T-helper 2 cell treated with Interferon-gamma antibody and Interleukin-4, amounts not matched to agents 100 ng/mL and 5 ng/mL, for 36 hours (primary cell): Measurements from ENCODE around the gene PARP12. TPM values are rescaled to one million over a fixed set of nuclear protein-coding genes. Genes with fewer than 3 reads are reported as not detected.
"Not testable (repeated sequence)": the region's sequence is repeated elsewhere in the genome, so short reads cannot be mapped to it uniquely, and the experiment has no call there.

Experiments
- intact Hi-C: fragments of 100-400 bp; cut with micrococcal nuclease; formaldehyde crosslinking; loops from one replicate; pipeline ENCODE4 v1.15.1; 2023
- total RNA-seq: library from RNA; stranded (reverse); gene quantifications from 2 replicates; pipeline ENCODE4 v1.2.3, GENCODE V29; 2022

Gene PARP12, protein sequence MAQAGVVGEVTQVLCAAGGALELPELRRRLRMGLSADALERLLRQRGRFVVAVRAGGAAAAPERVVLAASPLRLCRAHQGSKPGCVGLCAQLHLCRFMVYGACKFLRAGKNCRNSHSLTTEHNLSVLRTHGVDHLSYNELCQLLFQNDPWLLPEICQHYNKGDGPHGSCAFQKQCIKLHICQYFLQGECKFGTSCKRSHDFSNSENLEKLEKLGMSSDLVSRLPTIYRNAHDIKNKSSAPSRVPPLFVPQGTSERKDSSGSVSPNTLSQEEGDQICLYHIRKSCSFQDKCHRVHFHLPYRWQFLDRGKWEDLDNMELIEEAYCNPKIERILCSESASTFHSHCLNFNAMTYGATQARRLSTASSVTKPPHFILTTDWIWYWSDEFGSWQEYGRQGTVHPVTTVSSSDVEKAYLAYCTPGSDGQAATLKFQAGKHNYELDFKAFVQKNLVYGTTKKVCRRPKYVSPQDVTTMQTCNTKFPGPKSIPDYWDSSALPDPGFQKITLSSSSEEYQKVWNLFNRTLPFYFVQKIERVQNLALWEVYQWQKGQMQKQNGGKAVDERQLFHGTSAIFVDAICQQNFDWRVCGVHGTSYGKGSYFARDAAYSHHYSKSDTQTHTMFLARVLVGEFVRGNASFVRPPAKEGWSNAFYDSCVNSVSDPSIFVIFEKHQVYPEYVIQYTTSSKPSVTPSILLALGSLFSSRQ
- total RNA-seq = 115 and 125 TPM in 2 replicates

DNA sequence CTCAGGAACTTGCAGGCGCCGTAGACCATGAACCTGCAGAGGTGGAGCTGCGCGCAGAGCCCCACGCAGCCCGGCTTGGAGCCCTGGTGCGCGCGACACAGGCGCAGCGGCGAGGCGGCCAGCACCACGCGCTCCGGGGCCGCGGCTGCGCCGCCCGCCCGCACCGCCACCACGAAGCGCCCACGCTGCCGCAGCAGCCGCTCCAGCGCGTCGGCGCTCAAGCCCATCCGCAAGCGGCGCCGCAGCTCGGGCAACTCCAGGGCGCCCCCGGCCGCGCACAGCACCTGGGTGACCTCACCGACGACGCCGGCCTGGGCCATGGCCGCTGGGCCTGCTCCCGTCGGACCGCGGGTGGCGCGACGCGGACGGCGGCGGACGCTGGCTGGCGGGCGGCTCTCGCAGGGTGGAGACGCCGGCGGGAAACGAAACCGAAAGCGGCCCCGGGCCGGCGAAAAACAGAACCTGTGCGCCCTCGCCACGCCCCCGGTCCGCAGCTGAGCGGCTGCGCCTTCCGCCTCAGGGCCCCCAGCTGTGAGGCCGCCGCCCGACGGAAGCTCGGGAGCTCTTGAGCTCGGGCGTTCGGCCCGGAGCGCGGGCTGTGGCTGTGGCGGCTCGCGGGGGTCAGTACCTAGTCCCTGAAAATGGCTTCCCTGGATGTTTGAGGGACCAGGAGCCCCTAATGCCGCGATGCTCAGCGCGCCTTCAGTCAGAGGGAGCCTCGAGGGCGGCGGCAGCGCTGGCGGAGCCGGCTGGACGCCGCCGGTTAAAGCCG, at the start of gene PARP12:
Gene PARP12, minus strand, starts transcription at position 424 of the 772 bp plus-strand sequence. Its CDS starts 104 bp downstream, at position 320.
- intact Hi-C loops = loop anchor here (1.0 to 10.0 kb wide), 7 partner anchors 113 to 862 kb away; partner anchors contain the start of genes BRAF and HIPK2

DNA sequence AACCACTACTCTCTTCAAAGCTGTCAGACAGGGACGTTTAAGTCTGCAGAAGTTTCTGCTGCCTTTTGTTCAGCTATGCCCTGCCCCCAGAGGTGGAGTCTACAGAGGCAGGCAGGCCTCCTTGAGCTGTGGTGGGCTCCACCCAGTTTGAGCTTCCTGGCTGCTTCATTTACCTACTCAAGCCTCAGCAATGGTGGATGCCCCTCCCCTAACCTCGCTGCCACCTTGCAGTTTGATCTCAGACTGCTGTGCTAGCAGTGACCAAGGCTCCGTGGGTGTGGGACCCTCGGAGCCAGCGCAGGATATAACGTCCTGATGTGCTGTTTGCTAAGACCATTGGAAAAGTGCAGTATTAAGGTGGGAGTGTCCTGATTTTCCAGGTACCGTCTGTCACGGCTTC, 46.0 kb upstream of the PARP12 start:
- intact Hi-C loops = not testable (repeated sequence)

DNA sequence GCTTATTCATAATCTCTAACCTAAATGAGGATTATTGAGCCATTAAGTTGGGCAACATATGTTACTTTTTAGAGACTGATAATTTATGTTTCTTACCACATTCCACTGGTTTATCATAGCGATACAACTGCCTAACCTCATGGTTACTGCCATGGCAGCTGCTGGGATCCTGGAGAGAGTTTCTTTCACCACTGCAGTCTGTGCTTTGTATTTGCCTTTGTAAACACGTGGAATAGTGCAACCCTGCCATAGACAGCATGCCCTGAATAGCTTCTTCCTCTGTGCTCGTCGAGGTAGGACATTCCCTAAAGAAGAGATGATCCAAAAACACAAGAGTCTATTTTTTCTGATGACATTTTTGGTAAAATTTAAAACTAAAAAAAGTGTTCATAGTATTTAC, 33.7 kb upstream of the PARP12 start:
- intact Hi-C loops = no loop called here

DNA sequence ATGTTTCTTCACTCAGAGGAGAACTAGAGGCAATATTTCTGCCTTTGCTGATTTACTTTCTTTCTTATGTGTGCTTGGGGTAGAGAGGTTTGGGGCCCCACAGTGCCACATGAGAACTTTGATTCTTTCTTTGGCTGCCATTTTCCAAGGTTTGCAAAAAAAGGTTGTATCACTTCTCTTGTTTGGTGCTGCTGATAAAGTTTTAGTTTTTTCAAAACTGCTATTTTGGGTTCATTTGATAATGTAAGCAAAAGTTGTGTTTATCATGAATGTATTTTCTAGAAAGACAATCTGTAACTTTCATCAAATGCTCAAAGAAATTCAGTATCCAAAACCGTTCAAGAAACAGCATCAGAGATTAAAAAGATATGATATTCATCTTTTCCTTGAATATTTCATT, 30.6 kb upstream of the PARP12 start:
- intact Hi-C loops = no loop called here

DNA sequence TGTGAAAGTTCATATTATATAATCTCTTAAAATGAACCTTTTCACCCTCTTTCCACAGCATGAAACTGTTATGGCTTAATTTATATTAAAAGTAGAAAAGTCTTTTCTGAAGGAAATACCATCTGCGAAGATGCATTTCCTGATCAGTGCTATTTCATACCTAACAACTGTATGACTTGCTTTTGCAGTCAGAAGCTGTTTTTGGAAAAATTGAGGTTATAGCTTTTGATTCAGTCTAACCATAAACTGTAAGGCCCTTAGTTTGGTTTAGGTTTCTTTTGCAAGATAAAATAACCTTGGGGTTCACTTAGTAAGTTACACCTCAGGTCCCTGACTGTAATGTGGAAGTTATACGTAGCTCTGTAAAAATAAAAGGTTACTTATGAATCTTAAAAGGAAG, 22.7 kb upstream of the PARP12 start:
- intact Hi-C loops = no loop called here

DNA sequence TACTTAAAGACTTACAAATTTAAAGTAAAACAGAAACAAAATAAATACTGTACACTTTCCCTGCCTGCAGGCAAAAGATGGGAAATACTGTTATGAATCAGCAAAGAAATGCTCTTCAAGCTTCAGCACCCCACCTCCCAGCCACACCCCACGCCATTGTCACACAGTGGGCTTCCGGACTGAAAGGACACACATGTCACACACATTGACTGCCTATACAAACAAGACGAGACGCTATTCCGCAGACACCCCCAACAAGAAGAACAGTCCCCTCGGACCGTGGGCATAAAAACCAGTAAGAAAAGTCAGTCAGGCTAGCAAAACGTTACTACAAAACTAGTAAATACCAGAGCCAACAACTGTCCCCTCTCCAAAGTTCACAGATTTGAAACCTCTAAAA, 22.2 kb upstream of the PARP12 start:
- intact Hi-C loops = no loop called here

DNA sequence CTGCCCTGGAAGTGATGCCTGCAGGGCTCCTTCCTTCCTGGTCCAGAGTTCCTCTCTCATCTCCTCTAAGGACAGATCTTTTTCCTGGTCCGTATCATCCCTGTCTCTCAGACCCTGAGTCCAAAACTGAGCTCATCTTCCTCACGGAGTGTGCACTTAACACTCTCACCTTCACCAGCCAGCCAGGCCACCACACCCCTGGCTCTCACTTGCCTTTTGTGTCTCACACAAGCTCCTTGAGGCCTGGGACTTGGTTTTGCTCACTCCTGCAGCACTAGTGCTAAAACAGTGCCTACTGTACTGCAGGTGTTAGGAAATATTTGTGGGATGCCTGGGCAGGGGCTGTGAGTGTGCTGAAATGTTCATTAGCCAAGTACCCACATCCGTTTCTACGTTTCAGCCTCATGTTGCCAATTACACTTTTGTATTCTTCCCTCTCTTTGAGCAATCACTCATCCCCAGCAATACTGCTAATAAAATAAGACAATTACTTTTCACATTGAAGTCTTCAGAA, 21.4 kb upstream of the PARP12 start:
- intact Hi-C loops = no loop called here

DNA sequence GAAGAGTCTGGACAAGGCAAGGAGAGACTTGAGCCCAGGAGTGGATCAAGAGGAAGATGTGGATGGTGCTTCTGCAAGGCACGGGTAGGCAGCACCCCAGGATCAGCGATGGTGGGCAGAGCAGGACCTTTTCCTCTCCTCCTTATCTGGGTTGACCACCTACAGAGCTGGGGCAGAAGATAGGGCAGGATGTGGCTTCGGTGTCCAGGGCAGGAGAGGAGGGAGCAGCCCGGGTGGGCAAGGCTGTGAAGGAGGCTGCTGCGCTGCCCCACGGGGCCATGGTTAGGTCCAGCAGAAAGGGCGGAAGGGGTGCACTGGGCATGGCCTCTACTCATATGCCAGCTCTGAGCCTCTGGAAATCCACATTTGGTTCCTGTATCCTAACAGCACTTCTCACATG, 20.0 kb upstream of the PARP12 start:
- intact Hi-C loops = no loop called here

DNA sequence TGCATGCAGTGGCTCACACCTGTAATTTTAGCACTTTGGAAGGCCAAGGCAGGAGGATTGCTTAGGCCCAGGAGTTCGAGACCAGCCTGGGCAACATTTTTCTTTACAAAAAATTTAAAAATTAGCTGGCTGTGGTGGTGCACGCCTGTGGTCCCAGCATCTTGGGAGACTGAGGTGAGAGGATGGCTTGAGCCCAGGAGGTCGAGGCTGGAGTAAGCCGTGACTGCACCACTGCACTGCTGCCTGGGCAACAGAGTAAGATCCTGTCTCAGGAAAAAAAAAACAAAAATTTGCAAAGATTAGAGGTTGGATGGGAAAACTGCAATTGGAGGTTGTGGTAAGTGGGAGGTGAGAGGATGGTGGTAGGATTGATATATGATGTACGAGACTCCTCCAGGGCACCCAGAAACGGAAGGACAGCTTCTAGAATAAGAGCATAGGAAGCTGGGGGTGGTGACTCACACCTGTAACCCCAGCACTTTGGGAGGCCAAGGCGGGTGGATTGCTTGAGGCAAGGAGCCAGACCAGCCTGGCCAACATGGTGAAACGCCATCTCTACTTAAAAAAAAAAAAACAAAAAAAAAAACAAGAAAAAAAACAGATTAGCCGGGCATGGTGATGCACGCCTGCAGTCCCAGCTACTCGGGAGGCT, 19.1 kb upstream of the PARP12 start:
- intact Hi-C loops = no loop called here

DNA sequence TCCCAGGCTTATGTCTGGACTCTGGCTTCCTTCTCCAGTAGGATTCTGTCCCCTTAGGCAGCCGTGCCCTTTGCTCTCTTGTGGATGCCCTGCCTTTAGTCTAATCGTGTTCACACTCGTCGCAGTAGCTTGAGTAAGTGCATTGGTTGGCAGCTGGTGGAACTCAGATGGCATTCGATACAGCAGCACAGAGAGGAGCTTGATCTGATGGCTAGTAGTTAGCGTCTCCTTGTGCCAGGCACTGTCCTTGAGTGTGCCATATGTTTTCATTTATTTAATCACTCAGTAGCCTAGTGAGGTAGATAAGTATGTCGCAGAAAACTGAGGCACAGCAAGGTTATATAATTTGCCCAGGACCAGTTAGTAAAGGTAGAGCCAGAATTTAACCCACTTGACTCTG, 18.2 kb upstream of the PARP12 start:
- intact Hi-C loops = no loop called here

DNA sequence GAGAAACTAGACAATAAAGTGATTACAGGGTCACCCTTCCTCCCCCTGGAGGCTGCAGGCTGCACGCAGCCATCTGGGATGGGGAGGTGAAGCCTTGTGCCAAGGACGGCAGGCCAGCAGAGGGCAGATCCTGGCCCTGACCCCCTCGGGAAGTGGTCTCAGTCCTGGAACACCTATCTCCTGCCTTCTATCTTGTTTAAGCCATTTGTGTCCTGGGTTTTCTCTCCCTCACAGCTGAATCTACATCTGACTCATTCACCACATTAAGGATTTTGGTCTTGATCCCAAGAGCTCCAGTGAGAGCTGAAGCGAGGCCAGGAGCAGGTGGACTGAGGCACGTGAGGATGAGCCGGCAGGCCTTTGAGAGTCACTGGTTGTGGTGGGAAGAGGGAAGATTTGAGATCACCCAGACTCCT, 16.4 kb upstream of the PARP12 start:
- intact Hi-C loops = no loop called here

DNA sequence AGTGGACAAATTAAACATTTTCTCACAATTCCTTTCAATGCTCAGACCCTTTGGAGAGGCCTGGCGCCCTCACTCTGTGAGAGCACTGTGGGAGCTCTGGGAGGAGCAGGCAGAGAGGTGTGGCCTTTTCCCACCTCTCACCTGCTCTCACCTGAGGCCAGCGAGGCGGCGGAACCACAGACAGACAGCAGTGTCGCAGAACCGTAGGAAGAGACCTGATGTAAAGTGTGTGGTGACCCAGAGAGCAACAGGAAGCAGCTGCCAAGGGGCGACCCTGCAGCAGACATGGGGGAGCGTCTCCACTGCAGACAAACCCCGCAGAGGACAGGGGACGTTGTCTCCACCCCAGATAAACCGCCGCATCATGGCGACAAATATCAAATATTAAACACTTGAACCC, 15.6 kb upstream of the PARP12 start:
- intact Hi-C loops = no loop called here

DNA sequence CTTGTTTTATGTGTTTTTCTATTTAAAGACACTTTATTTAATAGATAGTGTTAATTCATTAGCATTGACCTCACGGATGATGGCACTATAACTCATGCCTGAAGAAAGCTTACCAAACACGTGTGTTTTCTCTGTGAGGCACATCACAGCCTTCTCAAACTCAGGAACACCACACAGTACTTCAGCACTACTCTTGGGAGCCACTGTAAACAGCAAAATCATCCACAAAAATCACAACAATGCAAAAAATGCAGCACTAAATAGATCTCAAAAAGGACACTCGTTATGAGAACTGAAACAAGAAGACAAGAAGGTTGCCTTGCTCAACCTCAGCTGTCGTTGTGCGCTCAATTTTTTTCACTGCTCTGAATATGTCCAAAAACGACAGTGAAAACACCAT, 12.0 kb upstream of the PARP12 start:
- intact Hi-C loops = no loop called here

DNA sequence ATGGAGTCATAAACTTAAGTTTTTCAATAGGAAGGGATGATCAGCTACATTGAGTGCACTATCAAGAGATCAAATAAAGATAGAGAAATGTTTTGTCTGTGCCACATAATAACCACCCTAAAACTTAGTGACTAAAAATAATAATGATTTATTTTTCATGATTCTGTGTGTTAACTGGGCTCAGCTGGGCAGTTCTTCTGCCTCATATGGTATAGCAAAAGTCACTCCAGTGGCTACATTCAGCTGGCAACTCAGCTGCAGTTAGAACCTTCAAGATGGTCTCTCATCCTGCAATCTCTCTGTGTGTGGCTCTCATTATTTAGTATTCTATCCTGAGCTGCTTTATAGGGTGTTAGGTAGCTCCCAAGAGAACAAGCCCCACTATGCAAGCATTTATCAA, 7.8 kb upstream of the PARP12 start:
- intact Hi-C loops = no loop called here

DNA sequence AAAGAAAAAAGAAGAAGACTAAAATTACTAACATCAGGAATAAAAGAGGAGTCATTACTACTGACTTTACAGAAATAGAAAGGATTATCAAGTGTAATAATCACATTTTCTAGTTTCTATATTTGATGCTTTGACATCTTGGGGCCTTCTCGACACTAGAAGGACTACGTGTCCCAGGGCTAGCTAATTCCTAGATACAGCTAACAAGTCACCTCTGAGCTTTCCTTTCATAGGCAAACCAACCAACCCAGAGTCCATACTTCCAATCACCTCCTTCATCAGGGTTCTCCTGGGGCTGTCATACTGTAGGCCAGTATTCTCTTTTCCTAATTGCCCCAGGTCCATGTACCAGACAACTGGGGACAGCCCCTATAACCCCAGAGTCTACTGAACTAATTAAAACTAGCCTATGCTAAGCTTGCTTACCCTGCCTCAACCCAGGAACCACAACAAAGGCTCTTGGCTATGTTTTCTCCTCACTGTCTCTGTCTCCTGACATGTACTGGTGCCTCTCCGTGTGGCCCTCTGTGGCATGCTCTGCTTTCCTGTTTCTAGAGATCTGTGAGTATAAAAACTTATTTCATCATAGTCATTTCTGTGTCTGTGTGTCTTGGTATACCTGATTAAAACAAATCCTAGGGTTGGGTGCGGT, 6.7 kb upstream of the PARP12 start:
- intact Hi-C loops = loop anchor here (10.0 kb wide), 3 partner anchors 235 to 855 kb away; partner anchors contain the start of gene BRAF

DNA sequence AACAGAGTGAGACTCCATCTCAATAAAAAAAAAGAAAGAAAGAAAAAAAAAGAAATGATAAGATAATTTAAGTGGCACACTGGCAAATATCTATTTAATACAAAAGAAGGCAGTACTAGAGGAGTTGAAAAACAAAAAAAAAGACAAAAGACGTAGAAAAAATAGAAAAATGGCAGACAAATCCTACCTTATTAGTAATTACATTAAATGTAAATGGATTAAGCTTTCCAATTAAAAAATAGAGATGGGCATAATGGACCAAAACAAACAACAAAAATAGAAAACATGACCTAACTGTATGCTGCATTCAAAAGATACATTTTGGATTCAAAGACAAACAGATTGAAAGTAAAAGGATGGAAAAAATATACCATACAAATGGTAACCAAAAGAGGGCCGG, 5.3 kb upstream of the PARP12 start:
- intact Hi-C loops = loop anchor here (10.0 kb wide), 3 partner anchors 237 to 857 kb away; partner anchors contain the start of gene BRAF

DNA sequence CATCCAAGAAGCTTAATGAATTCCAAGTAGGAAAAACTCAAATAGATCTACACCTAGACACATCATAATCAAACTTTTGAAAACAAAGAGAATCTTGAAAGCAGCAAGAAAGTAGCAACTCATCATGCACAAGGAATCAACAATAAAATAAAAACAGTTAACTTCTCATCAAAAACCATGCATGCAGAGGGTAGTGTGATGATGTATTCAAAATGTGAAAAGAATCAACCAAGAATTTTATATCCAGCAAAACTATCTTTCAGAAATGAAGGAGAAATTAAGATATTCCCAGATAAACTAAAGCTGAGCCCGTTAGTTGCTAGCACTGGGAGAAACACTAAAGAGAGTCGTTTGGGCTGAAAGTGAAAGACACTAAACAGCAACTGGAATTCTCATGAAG, 4.3 kb upstream of the PARP12 start:
- intact Hi-C loops = loop anchor here (10.0 kb wide), 3 partner anchors 238 to 858 kb away; partner anchors contain the start of gene BRAF

DNA sequence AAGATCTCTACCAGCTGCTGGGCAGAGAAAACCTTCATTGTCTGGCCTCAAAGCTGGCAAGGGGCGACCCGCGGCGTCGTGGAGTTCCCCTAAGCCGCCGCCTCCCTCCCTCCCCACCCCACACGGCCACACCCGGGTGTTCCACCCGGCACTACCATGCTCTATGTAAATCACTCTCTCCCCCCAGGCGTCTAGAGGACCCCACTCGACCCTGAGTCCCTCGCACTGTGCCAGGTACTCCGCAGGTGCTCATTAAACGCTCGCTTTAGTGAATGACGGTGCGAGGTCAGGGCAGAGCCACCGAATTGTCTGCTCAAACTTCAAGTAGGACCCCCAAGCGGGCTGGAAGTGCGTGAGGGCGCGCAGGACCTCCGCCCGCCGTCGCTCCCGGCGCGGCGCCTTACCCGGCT, 628 bp downstream of the PARP12 start:
- intact Hi-C loops = loop anchor here (1.0 to 10.0 kb wide), 7 partner anchors 113 to 863 kb away; partner anchors contain the start of genes BRAF and HIPK2

DNA sequence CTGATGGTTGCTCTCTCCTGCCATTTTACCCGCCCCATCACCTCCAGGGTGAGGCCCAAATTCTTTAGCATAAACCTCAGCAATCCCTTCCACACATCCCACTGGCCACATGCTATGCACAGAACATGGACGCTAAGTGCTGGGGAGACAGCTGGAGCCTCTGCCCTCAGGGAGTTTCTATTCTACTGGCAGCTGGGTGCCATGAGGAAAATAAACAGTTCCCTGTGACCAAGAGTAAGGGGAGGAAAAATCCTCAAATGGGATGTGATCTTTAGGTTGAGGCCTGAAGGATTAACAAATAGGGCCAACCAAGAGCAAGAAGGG, 1.2 kb downstream of the PARP12 start:
- intact Hi-C loops = loop anchor here (5.0 to 10.0 kb wide), 5 partner anchors 243 to 863 kb away; partner anchors contain the start of genes BRAF and HIPK2
